TTC549 (cell line): ENCODE data around the gene NCAPG2.
"Not testable (repeated sequence)": the region's sequence is repeated elsewhere in the genome, so short reads cannot be mapped to it uniquely, and the experiment has no call there.

ENCODE experiments used
- FAIRE-seq: peaks from 2 replicates; lab custom pipeline; 2012; peaks lifted over from hg19 to GRCh38; lab: Jason Lieb, UNC

NCAPG2 gene

DNA sequence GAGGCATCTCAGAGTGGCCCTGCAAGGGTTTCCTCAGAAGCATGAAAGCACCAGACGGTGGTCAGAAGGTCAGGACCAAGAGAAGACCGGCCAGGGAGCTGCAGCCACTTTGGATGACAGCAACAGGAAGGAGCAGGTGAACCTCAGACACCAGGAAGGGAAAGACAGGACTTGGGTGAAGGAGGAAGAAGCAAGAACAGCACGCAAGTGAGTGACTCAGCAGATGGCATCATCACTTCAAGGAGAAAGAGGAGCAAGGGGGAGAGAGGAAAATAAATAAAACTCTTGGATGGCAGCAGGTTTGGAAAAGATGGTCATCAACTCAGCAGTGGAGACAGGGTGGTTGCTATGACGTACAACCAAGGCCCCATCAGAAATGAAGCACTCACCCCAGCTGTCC, 31.6 kb downstream of the NCAPG2 start:
- FAIRE-seq: no peak

DNA sequence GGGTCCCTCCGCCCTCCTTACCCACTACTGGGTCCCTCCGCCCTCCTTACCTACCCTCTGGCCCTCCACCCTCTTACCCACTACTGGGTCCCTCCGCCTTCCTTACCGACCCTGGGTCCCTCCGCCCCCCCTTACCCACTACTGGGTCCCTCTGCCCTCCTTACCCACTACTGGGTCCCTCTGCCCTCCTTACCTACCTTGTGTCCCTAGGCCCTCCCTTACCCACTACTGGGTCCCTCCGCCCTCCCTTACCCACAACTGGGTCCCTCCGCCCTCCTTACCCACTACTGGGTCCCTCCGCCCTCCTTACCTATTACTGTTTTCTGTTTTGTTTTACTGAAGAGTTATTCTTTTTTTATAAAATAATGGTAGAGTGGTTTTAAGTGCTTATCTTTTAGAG, 36.5 kb downstream of the NCAPG2 start:
- not testable (repeated sequence) for FAIRE-seq

DNA sequence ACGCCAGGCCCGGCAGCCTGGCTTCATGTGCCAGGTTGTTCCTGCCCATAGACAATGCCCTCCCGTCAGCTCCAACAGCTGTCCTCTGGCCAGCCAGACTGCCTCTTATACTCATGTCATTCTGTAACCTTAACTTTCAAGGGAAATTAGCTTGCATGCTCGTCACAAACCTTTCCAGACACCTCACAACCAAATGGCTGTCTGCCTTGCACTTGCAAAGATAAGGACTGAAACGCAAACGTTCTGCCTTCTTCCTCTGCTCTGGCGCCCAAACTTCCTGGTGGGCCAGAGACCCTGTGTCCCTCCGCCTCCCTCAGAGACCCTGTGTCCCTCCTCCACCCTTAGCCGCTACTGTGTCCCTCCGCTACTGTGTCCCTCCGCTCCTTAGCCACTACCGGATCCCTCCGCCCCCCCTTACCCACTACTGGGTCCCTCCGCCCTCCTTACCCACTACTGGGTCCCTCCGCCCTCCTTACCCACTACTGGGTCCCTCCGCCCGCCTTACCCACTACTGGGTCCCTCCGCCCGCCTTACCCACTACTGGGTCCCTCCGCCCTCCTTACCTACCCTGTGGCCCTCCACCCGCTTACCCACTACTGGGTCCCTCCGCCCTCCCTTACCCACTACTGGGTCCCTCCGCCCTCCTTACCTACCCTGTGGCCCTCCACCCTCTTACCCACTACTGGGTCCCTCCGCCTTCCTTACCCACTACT, 37.5 kb downstream of the NCAPG2 start:
- not testable (repeated sequence) for FAIRE-seq

DNA sequence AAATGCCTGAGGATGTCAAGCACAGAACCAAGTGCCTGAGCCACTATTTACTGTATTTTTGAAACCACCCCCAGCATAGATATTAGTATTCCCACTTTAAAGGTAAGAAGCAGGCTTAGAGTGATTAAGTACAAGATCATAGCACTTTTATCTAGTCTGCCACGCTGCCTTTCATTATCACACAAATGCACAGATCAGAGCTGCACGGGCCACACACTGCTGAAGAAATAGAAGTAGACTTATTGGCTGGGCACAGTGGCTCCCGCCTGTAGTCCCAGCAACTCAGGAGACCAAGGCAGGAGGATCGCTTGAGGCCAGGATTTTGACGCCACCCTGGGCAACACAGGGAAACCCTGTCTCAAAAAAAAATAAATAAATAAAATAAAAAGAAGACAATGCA, 38.2 kb downstream of the NCAPG2 start:
- FAIRE-seq: no peak

DNA sequence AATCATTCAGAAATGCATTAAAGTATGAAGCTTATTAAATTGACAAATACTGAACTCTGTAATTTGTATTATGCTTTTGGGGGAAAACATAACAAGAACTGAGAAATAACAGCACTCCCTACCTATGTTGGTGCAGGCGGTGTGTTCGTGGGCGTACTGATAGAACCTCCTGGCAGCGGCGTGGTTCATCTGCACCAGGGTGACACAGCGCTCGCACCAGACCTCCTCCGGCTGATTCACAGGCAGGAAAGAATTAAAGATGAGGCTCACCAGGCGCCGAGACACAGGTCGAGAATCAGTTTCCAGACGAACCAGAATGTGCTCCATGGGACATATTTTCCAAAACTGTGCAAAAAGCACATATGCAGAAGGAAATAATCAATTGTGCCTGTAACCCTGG, 40.2 kb downstream of the NCAPG2 start:
- FAIRE-seq: no peak

DNA sequence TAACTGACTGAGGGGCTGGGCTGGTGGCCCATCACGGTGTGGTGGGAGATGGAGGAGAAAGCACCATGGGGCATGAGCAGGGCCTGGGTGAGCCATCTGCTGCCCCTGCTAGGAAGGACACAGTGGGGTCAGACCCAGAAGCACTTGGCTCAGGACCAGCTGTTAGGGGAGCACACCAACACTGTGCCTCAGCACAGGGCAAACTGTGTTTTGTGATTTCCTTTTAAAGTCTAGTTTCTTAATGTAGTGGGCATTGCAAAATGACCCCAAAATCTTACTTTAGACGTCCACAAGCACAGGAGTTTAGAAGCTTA, 41.2 kb downstream of the NCAPG2 start:
- FAIRE-seq: no peak

DNA sequence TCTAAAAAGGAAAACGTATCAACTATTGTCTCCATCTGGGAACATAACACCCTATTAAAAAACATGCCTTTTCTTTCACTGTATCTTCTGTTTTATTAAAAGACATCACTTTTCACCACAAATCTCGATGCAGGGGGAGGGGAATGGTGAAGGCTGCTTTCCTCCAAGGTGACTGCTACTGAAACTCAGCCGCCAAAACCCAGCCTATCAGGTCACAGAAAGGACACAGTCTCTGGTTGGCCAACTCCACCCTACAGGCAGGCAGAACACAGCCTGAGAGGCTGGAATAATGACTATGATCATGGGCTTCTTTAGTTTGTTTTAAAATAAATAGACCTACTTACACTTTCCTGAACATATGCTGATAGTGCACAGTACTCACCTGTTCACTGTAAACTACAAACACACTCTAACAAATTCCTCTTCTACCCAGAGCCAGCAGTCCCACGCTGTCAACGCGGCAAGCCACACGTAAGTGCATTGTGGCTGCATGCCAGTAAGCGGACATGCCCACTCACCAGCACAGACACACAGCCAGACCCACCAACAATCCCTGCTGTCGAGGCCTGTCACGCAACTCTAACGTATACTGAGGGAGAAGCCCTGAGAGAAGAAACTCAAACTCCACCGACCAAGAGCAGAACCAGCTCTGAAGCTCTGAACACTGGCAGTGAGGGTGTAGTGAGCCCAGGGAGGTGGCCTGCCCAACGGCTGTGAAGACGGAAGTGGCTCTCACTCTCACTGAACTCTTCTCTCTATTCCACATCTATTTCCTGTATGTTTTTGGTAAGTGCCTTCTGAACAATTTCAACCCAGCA, 41.8 kb downstream of the NCAPG2 start:
- FAIRE-seq: no peak

DNA sequence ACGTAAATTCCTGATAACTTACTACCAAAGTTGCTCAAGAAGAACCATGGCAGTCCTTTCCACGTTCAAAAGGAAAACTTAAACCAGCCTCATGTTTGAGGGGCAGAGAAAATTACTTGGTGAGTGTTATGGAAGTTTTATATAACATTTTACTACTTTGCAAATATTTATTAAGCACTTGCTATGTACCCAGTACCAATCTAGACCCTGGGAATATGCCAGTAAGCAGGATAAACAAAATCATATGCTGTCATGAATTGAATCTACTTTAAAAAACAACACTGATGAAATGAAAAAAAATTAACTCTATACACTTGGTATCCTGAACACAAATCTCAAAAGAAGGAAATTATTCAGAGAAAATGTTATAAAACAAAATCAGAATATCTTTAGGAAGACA, 46.1 kb downstream of the NCAPG2 start:
- FAIRE-seq: no peak

DNA sequence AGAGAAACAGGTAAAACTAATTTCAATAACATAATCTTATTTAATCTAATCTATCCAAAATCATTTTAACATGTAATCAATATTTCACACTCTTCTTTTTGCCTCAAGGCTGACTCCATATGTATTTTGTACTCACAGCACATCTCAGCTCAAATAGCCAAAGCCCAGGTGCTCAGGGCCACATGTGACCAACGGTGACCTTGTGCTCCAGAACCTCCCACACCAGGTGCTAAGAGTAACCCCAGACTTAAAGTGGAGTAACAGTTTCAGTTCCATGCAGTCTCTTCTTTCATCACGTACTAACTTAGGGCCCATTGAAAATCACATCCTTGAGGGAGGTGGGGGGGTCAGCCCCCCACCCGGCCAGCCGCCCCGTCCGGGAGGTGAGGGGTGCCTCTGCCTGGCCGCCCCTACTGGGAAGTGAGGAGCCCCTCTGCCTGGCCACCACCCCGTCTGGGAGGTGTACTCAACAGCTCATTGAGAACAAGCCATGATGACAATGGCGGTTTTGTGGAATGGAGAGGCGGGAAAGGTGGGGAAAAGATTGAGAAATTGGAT, 47.3 kb downstream of the NCAPG2 start:
- FAIRE-seq: no peak

DNA sequence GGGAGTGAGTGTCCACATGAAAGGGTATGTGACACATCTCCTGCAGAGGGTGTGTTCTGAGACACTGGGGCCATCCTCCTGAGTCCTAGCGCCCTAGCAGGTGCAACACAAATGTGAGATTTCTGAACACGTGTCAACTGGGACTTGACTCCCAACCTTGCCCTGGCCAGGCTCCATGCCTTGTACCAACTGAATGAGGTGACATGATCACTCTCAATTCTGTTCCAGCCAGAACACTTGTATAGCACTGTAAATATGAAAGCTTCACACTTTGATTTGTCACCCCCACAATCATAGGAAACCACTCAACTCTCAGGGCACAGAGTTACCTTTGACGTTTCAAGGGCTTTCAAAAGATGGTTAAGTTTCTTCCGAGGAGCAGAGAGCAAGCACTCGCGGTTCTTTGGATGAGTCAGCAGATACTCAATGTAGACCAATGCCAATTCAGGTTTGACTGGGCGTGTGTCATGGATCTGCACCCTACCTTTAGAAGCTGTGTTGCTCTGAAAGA, 48.6 kb downstream of the NCAPG2 start:
- FAIRE-seq: no peak

DNA sequence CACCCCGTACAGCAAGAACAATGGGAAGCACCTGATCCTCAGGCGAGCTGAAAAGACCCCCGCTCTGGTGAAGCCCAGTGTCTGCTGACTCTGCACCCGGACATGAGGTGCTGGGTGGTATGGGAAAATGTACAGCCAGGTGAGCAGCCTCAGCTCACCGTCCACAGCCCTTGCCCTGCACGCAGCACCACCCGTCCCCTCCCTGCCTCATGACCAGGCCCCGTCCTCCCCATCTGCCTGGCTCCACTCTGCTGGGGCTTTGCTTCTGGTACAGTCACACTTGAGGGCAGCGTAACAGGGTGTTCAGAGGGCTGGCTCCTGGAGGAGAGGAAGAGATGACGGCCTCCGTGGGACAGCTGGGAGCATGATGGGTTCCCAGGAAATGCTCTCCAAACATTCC, 49.1 kb downstream of the NCAPG2 start:
- FAIRE-seq: no peak

DNA sequence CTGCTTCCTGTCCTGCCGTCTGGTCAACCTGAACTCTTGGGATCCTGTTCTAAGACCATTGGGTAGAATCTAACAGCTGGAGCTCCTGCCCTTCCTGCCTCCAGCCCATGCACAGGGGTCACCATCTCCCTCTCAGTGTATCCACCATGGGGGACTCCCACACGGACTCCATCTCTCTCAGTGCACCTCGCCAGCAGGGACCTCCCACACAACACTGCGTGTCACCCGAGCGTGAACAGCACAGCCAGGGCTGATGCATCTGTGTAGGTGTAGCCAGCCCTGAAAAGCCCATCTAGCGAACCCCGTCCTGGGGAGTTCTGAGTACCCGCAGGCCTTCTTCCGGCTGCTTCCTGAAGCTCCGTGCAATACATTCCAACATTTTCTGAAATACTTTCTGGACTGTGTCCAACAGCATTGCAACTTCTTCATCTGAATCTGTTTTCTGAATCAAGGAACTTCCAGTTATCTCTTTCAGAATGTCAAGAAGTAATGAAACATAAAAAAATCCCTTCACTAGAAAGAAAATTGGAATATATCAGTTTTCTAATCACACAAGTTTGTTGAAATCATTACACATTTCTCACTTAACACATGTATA, 52.5 kb downstream of the NCAPG2 start:
- no peak for FAIRE-seq

DNA sequence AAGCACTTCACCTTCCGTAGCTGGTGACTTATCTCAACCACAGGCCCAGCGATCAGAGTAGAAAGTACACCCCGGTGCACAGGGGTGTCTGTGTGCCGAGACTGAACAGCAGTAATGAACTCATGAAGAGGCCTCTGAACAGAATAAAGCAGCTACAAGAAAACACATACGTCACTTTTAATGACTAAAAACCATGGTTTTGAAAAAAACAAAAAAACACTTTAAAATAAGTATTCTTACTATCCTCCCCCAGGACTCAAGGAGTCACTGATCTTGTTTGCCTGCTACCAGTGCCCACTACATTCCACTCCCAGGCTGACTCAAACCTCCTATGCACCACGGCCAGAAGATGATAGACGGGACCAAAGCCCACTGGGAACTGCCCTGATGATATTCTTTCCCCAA, 53.8 kb downstream of the NCAPG2 start:
- FAIRE-seq: no peak

DNA sequence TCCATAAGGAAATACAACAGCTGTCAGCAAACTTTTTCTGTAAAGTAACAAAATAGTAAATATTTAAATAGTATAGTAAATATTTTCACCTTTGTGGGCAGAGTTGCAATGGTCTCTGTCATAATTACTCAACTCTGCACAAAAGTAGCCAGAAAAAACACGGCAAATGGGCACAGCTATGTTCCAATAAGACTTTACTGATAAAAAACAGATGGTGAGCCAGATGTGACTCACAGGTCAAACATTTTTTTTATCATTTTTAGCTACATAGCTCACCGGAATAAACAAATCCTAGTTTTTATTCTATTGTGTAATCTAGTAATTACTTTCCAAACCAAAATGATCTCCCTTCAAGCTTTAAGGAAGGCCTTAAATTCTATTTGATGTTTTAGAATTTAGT, 55.3 kb downstream of the NCAPG2 start:
- no peak for FAIRE-seq

DNA sequence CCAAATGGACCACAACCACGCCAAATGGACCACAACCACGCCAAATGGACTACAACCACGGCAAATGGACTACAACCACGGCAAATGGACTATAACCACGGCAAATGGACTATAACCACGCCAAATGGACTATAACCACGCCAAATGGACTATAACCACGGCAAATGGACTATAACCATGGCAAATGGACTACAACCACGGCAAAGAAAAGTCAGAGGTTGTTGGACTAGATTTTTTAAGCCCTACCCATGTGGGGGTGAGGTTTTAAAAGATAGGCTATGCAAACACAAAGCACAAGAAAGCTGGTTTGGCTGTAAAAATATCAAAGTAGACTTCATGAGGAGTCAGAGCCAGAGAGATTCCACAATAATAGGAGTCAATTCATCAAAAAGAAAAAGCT, 55.8 kb downstream of the NCAPG2 start:
- no peak for FAIRE-seq

DNA sequence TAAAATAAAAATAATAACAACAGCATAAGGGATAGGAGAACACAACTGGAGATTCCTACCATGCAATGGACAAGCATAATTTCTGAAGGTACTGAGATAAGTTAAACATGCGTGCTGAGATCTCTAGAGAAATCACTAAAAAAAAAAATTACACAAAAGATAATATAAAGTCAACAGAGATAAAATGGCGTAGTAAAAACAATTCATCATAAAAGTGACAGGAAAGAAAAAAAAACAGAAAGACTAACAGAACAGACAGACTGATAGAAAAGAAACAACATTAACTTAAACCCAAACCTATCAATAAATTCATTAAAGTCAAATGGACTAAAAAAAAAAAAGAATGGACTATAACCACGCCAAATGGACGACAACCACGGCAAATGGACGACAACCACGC, 56.4 kb downstream of the NCAPG2 start:
- no peak for FAIRE-seq

DNA sequence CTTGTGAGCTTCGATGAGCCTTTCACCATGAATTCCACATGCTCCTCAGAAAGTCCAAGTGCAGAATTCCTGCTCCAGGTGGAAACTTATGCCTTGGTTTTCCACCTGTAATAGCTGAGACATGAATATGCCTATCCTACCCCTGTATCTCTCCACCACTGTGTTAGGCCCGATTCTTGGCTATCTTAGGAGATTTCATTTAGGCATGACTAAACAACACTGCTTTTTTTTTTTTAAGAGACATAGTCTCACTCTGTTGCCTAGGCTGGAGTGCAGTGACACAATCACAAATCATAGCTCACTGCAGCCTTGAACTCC, 57.2 kb downstream of the NCAPG2 start:
- FAIRE-seq: no peak

DNA sequence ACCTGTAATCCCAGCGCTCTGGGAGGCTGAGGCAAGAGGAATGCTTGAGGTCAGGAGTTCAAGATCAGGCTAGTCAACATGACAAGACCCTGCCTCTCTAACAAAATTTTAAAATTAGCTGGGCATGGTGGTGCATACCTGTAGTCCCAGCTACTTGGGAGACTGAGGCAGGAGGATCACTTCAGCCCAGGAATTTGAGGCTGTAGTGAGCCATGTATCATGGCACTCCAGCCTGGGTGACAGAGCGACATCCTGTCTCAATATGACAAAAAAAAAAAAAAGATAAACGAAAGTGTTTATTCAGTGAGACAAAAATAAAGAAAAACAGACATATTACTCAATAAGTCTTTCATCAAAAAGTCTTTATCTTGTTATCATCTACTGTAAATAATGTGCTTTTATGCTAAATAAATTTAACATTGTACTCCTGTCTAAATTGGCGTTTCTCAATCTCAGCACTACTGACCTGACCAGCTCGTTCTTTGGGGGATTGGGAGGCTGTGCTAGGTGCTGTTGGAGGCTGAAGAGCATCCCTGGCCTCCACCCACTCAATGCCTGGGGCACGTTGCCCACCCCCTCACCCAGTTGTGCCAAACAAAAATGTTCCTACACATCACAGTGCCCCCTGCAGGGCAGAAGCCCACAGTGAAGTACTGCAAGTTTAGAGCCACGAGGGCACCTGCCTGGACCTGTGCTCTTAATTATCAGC, 57.7 kb downstream of the NCAPG2 start:
- FAIRE-seq: no peak

DNA sequence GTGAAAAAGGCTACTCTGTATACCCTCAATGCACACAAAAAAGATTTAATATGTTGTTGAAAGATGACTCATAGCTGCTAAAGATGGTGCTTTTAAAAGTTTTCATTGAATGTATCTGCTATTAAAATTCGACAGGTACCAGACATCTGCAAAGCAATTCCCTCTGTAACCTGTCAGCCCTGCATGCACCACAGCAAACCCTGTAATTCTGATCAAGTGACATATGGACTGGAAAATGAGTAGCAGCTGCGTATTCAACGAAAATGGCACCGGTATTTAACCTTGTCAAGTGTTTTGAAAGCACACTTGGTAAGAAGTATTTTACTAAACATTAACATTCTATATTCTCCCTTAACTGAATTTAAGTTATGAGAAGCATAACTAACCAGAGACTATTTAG, 58.8 kb downstream of the NCAPG2 start:
- FAIRE-seq: no peak

DNA sequence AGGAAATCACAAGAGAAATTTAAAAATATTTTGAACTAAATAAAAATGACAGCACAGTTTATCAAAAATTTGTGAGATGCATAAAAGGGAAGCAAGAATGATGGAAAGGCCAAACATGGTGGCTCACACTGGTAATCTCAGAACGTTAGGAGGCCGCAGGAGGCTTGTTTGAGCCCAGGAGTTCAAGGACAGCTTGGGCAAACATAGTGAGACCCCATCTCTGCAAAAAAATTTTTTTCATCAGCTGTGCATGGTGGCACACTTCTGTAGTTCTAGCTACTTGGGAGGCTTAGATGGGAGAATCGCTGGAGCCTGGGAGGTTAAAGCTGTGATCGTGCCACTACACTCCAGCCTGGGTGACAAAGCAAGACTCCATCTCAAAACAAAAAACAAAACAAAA, 62.5 kb downstream of the NCAPG2 start:
- no peak for FAIRE-seq

DNA sequence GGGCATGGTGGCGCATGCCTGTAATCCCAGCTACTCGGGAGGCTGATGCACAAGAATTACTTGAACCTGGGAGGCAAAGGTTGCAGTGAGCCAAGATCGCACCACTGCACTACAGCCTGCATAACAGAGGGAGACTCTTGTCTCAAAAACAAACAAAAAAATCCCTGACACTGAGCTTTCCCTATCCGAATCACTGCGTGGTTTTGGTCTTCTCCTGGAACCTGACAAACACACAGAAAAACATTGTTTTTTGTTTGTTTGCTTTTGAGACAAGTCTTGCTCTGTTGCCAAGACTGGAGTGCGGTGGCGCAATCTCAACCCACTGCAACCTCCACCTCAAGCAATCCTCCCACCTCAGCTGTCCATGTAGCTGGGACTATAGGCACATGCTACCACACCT, 66.6 kb downstream of the NCAPG2 start:
- no peak for FAIRE-seq

DNA sequence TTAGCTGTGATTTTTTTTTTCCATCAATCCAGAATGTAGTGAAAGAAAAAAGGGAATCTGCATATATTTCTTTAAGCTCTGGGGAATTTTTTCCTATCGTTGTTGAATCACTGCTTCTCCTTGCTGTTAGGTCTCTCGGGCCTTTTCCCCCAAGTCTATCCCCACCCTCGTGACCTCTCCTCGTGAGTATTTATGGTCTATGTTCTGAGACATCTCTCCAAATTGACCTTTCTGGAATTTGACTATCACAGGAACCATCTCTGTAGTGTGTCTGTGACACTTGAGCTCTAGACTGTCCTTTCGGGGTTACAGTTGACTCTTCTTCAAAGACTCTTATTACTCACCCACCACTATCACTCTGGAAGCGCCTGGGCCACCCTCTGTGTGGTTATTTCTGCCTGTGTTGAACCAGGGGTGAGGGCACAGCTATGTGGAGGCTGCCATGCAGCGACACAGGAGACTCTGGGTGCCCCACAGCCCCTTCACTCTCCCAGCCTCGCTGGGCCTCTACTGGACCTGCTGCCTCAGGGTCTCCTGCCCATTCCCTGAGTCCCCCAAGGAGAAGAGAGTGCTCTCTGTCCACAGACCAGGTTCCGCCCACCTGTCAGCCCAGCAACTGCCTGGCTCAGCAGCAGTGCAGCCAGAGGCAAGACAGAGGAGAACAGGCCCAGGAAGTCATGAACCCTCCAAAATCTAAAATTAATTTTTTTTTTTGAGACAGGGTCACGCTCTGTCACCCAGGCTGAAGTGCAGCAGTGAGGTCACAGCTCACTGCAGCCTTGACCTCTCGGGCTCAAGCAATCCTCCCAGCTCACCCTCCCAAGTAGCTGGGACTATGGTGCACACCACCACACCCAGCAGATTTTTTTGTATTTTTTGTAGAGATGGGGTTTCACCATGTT, 71.3 kb downstream of the NCAPG2 start:
- FAIRE-seq: no peak
